Parathyroid adenoma (tissue), 2 donors: Measurements from ENCODE around the gene TUBGCP5.
"Not testable (repeated sequence)": the region's sequence is repeated elsewhere in the genome, so short reads cannot be mapped to it uniquely, and the experiment has no call there.

ENCODE experiments used
- H2AFZ ChIP-seq: fragments of 300-600 bp; sonication (generic); one replicate; pipeline ENCODE4 v1.7.0; 2017; ENCODE audit warnings: antibody characterized with exemption, mild to moderate bottlenecking
- H3K27ac ChIP-seq: fragments of 300-600 bp; sonication (generic); one replicate; pipeline ENCODE4 v1.7.0; 2017
- H3K27me3 ChIP-seq: fragments of 300-600 bp; sonication (generic); one replicate; pipeline ENCODE4 v1.7.0; 2017; ENCODE audit warnings: low read length; ENCODE audit not compliant: control insufficient read depth, insufficient read depth
- H3K36me3 ChIP-seq: fragments of 300-600 bp; sonication (generic); one replicate; pipeline ENCODE4 v1.7.0; 2017; ENCODE audit warnings: low read length; ENCODE audit not compliant: control insufficient read depth, insufficient read depth
- H3K4me1 ChIP-seq: fragments of 300-600 bp; sonication (generic); one replicate; pipeline ENCODE4 v1.7.0; 2017; ENCODE audit warnings: control low read depth
- H3K4me2 ChIP-seq: fragments of 300-600 bp; sonication (generic); one replicate; pipeline ENCODE4 v1.7.0; 2017; ENCODE audit warnings: low read length
- H3K4me3 ChIP-seq: fragments of 300-600 bp; sonication (generic); one replicate; pipeline ENCODE4 v1.7.0; 2017; ENCODE audit warnings: low read depth, low read length
- H3K79me2 ChIP-seq: fragments of 300-600 bp; sonication (generic); one replicate; pipeline ENCODE4 v1.7.0; 2017; ENCODE audit warnings: control low read depth
- H3K9ac ChIP-seq: fragments of 300-600 bp; sonication (generic); one replicate; pipeline ENCODE4 v1.7.0; 2017; ENCODE audit warnings: mild to moderate bottlenecking
- H3K9me3 ChIP-seq: fragments of 300-600 bp; sonication (generic); one replicate; pipeline ENCODE4 v1.7.0; 2017; ENCODE audit warnings: low read length; ENCODE audit not compliant: control insufficient read depth
- TF ChIP-seq, protein P1 (sequence below): fragments of 300-600 bp; sonication (generic); IDR thresholded peaks from one replicate; pipeline ENCODE4 v1.7.0; 2017; ENCODE audit warnings: antibody characterized with exemption, mild to moderate bottlenecking
- donor health status: primary hyperparathyroidism.

The TUBGCP5 gene

DNA sequence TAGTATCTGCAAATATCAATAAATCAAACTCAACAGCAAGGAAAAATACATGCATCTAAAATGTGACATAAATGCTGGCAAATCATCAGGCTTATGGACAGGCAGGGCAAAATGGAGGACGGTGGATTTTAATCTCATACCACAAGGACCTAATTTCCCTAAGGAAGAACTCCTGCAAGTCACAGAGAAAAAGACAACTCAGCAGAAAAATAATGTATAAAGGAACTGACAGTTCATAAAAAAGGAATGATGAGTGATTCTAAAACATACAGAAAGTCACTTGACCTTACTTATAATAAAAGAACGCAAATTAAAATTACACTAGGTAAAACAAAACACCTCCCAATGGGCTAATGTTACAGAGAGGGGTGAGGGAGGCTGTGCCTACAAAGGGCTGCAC lies 17.2 kb downstream of the TUBGCP5 start:
- Histone ChIP-seq H3K27ac (no peak overlapping the region), H3K36me3 (no peaks in the 10 kb centered on the region), H3K4me2 (no peak overlapping the region), H2AFZ (no peak overlapping the region), H3K9ac (no peak overlapping the region), H3K4me1 (no peaks in the 10 kb centered on the region), H3K79me2 (no peaks in the 10 kb centered on the region), H3K27me3 (no peaks in the 10 kb centered on the region), H3K9me3 (no peaks in the 10 kb centered on the region), H3K4me3 (no peak overlapping the region)
- TF ChIP-seq, protein P1, sequence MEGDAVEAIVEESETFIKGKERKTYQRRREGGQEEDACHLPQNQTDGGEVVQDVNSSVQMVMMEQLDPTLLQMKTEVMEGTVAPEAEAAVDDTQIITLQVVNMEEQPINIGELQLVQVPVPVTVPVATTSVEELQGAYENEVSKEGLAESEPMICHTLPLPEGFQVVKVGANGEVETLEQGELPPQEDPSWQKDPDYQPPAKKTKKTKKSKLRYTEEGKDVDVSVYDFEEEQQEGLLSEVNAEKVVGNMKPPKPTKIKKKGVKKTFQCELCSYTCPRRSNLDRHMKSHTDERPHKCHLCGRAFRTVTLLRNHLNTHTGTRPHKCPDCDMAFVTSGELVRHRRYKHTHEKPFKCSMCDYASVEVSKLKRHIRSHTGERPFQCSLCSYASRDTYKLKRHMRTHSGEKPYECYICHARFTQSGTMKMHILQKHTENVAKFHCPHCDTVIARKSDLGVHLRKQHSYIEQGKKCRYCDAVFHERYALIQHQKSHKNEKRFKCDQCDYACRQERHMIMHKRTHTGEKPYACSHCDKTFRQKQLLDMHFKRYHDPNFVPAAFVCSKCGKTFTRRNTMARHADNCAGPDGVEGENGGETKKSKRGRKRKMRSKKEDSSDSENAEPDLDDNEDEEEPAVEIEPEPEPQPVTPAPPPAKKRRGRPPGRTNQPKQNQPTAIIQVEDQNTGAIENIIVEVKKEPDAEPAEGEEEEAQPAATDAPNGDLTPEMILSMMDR = no peak

GRCh38 chr15:23014394-23015000 lies 24.9 kb downstream of the TUBGCP5 start:
- TF ChIP-seq, protein P1 = no peak
- Histone ChIP-seq H3K4me2 (no peak overlapping the region), H3K9me3 (no peaks in the 10 kb centered on the region), H2AFZ (no peak overlapping the region), H3K27me3 (no peaks in the 10 kb centered on the region), H3K36me3 (no peaks in the 10 kb centered on the region), H3K9ac (no peak overlapping the region), H3K27ac (no peak overlapping the region), H3K4me1 (no peaks in the 10 kb centered on the region), H3K79me2 (no peaks in the 10 kb centered on the region), H3K4me3 (no peak overlapping the region)

GRCh38 chr15:23013681-23014080 lies 25.7 kb downstream of the TUBGCP5 start:
- no peaks in the 10 kb centered on the region for H3K36me3 ChIP-seq
- TF ChIP-seq, protein P1 = no peak
- no peaks in the 10 kb centered on the region for H3K9me3 ChIP-seq
- no peaks in the 10 kb centered on the region for H3K79me2 ChIP-seq
- no peak overlapping the region for H3K9ac ChIP-seq
- no peak overlapping the region for H3K4me3 ChIP-seq
- no peak overlapping the region for H2AFZ ChIP-seq
- no peaks in the 10 kb centered on the region for H3K27me3 ChIP-seq
- no peaks in the 10 kb centered on the region for H3K4me1 ChIP-seq
- no peak overlapping the region for H3K4me2 ChIP-seq
- no peak overlapping the region for H3K27ac ChIP-seq

- H3K27ac ChIP-seq, H3K79me2 ChIP-seq, H3K36me3 ChIP-seq, H3K4me1 ChIP-seq, H3K9me3 ChIP-seq, H3K4me2 ChIP-seq, H3K27me3 ChIP-seq, H2AFZ ChIP-seq, H3K4me3 ChIP-seq, H3K9ac ChIP-seq: not testable (repeated sequence)
These were observed 26.8 kb downstream of the TUBGCP5 start for GRCh38 chr15:23012616-23013015.

DNA sequence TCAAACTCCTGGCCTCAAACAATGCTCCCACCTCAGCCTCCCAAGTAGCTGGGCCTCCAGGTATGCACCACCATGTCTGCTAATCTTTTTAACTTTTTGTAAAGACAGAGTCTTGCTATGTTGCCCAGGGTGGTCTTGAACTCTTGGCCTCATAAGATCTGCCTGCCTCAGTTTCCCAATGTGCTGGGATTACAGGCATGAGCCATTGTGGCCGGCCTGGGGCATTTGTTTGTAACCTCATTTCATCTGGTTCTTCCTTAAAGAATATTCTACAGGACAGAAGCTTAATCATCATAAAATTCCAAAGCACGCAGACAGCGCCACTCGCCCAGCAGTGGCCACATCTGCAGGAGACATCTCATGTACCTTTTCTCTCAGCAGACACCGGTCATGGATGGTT lies 35.6 kb downstream of the TUBGCP5 start:
- TF ChIP-seq, protein P1 = no peak
- no peaks in the 10 kb centered on the region for H3K36me3 ChIP-seq
- no peaks in the 10 kb centered on the region for H3K27me3 ChIP-seq
- H3K9me3 ChIP-seq = no peaks in the 10 kb centered on the region
- H3K4me2 ChIP-seq = no peak overlapping the region
- H2AFZ ChIP-seq = no peak overlapping the region
- H3K27ac ChIP-seq = no peak overlapping the region
- no peak overlapping the region for H3K9ac ChIP-seq
- H3K4me1 ChIP-seq = no peaks in the 10 kb centered on the region
- H3K4me3 ChIP-seq = no peak overlapping the region
- no peaks in the 10 kb centered on the region for H3K79me2 ChIP-seq
